Loucy (cell line): Measurements from ENCODE around the gene TMEM181.

Source experiments
- H2AFZ ChIP-seq: fragments of 200-600 bp; sonication (generic); 2 replicates; pipeline ENCODE4 v1.6.0; 2016; ENCODE audit warnings: antibody characterized with exemption, mild to moderate bottlenecking, low read length, moderate library complexity
- H3F3A ChIP-seq: fragments of 200-600 bp; 2 replicates; pipeline ENCODE4 v1.6.0; 2016; ENCODE audit warnings: antibody characterized with exemption, low read depth, mild to moderate bottlenecking
- H3K27me3 ChIP-seq: fragments of 200-600 bp; sonication (generic); 2 replicates; pipeline ENCODE4 v1.6.1; 2014; ENCODE audit warnings: low read length, mild to moderate bottlenecking; ENCODE audit not compliant: insufficient read depth, poor library complexity, severe bottlenecking
- H3K36me3 ChIP-seq: fragments of 200-600 bp; sonication (generic); 2 replicates; pipeline ENCODE4 v1.6.1; 2016; ENCODE audit warnings: low read length; ENCODE audit not compliant: insufficient read depth
- H3K4me1 ChIP-seq: fragments of 200-600 bp; sonication (generic); 2 replicates; pipeline ENCODE4 v1.5.1; 2014; ENCODE audit warnings: low read length, mild to moderate bottlenecking; ENCODE audit not compliant: insufficient read depth, poor library complexity, severe bottlenecking
- H3K4me2 ChIP-seq: fragments of 200-600 bp; sonication (generic); 2 replicates; pipeline ENCODE4 v1.6.0; 2014; ENCODE audit warnings: antibody characterized with exemption, low read length, low read depth, mild to moderate bottlenecking; ENCODE audit not compliant: poor library complexity, severe bottlenecking
- H3K4me3 ChIP-seq: fragments of 200-600 bp; sonication (generic); 2 replicates; pipeline ENCODE4 v1.5.1; 2014; ENCODE audit warnings: low read length, mild to moderate bottlenecking, mixed read lengths; ENCODE audit not compliant: poor library complexity, severe bottlenecking
- H3K79me2 ChIP-seq: fragments of 200-600 bp; sonication (generic); 2 replicates; pipeline ENCODE4 v1.6.1; 2014; ENCODE audit warnings: low read length; ENCODE audit not compliant: insufficient read depth
- H3K9ac ChIP-seq: fragments of 200-600 bp; sonication (generic); 2 replicates; pipeline ENCODE4 v1.6.0; 2014; ENCODE audit warnings: mild to moderate bottlenecking, low read depth, low read length, moderate library complexity; ENCODE audit not compliant: poor library complexity, severe bottlenecking
- H3K9me2 ChIP-seq: fragments of 200-600 bp; sonication (generic); replicated peaks from 2 replicates; pipeline ENCODE4 v1.6.1; 2016; ENCODE audit warnings: low read depth, low read length, mixed read lengths
- H3K9me3 ChIP-seq: fragments of 200-600 bp; sonication (generic); 2 replicates; pipeline ENCODE4 v1.6.1; 2014; ENCODE audit warnings: mild to moderate bottlenecking, antibody characterized with exemption, low read length, low read depth; ENCODE audit not compliant: insufficient read depth
- H4K20me1 ChIP-seq: fragments of 200-600 bp; sonication (generic); 2 replicates; pipeline ENCODE4 v1.6.0; 2014; ENCODE audit warnings: antibody characterized with exemption, low read length, mild to moderate bottlenecking; ENCODE audit not compliant: insufficient read depth, poor library complexity, severe bottlenecking
- EZH2phosphoT487 ChIP-seq: fragments of 200-600 bp; IDR thresholded peaks from 2 replicates; pipeline ENCODE4 v1.6.1; 2018; ENCODE audit warnings: antibody characterized with exemption, mild to moderate bottlenecking, moderate library complexity, borderline replicate concordance
- TF ChIP-seq, protein P1 (sequence below): fragments of 200-600 bp; sonication (generic); conservative IDR thresholded peaks from 2 replicates; pipeline ENCODE4 v1.5.1; 2014; ENCODE audit warnings: mild to moderate bottlenecking, antibody characterized with exemption, low read length

Gene TMEM181

DNA sequence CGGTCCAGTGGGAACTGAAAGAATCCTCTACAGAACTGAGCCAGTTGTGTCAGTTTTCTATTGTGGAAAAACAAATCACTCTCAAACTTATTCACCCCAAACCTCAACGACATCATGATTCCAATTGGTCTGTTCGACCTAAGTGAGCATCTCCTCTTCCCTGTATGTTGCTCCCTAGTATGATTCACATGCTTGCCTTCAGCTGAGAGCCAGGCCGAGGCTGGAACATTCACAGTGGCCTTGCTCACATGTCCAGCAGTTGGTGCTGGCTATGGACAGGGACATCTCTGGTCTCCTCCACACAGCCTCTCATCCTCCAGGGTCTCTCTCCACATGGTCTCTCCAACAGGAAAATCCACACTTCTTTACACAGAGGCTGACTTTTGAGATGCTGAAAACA, 28.3 kb upstream of the TMEM181 start:
- no peak overlapping the region for H3K9ac ChIP-seq
- no peaks in the 10 kb centered on the region for H3K4me1 ChIP-seq
- H3K9me3 ChIP-seq: no peaks in the 10 kb centered on the region; the same call in 1 of the 2 replicates
- no peaks in the 10 kb centered on the region for H3K9me2 ChIP-seq
- no peaks in the 10 kb centered on the region for H3K36me3 ChIP-seq
- H2AFZ ChIP-seq: no peak overlapping the region
- H3K4me2 ChIP-seq: no peak overlapping the region
- no peaks in the 10 kb centered on the region for H3K27me3 ChIP-seq
- TF ChIP-seq EZH2phosphoT487: no peak
- TF ChIP-seq, protein P1, sequence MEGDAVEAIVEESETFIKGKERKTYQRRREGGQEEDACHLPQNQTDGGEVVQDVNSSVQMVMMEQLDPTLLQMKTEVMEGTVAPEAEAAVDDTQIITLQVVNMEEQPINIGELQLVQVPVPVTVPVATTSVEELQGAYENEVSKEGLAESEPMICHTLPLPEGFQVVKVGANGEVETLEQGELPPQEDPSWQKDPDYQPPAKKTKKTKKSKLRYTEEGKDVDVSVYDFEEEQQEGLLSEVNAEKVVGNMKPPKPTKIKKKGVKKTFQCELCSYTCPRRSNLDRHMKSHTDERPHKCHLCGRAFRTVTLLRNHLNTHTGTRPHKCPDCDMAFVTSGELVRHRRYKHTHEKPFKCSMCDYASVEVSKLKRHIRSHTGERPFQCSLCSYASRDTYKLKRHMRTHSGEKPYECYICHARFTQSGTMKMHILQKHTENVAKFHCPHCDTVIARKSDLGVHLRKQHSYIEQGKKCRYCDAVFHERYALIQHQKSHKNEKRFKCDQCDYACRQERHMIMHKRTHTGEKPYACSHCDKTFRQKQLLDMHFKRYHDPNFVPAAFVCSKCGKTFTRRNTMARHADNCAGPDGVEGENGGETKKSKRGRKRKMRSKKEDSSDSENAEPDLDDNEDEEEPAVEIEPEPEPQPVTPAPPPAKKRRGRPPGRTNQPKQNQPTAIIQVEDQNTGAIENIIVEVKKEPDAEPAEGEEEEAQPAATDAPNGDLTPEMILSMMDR: no peak
- H3K4me3 ChIP-seq: no peak overlapping the region
- no peaks in the 10 kb centered on the region for H4K20me1 ChIP-seq
- no peaks in the 10 kb centered on the region for H3F3A ChIP-seq
- no peaks in the 10 kb centered on the region for H3K79me2 ChIP-seq

DNA sequence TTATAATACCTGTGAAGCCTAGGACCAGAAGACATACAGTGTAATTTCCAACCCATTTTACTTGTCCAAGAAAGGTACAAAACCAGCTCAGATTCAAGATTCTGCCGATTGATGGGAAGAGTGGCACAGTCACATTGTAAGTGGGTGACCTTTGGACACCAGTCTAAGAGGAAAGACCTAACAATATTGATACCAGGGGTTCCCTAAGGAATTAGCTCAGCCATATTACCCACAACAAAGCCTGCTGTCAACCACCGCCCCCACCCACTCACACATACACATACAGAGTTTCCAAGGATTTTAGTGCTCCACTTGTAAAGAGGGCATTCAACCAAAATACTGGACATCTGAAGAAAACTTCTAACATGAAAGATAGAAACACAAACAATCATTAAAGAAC, 27.9 kb upstream of the TMEM181 start:
- TF ChIP-seq, protein P1: no peak
- TF ChIP-seq EZH2phosphoT487: no peak
- H3K4me1 ChIP-seq: no peaks in the 10 kb centered on the region
- H3K9ac ChIP-seq: no peak overlapping the region
- H3K4me3 ChIP-seq: no peak overlapping the region
- no peak overlapping the region for H3K4me2 ChIP-seq
- H2AFZ ChIP-seq: no peak overlapping the region
- H3F3A ChIP-seq: no peaks in the 10 kb centered on the region
- H3K79me2 ChIP-seq: no peaks in the 10 kb centered on the region
- no peaks in the 10 kb centered on the region for H3K36me3 ChIP-seq
- H3K9me2 ChIP-seq: no peaks in the 10 kb centered on the region
- H3K27me3 ChIP-seq: no peaks in the 10 kb centered on the region
- no peaks in the 10 kb centered on the region for H4K20me1 ChIP-seq
- H3K9me3 ChIP-seq: no peaks in the 10 kb centered on the region; the same call in 1 of the 2 replicates

DNA sequence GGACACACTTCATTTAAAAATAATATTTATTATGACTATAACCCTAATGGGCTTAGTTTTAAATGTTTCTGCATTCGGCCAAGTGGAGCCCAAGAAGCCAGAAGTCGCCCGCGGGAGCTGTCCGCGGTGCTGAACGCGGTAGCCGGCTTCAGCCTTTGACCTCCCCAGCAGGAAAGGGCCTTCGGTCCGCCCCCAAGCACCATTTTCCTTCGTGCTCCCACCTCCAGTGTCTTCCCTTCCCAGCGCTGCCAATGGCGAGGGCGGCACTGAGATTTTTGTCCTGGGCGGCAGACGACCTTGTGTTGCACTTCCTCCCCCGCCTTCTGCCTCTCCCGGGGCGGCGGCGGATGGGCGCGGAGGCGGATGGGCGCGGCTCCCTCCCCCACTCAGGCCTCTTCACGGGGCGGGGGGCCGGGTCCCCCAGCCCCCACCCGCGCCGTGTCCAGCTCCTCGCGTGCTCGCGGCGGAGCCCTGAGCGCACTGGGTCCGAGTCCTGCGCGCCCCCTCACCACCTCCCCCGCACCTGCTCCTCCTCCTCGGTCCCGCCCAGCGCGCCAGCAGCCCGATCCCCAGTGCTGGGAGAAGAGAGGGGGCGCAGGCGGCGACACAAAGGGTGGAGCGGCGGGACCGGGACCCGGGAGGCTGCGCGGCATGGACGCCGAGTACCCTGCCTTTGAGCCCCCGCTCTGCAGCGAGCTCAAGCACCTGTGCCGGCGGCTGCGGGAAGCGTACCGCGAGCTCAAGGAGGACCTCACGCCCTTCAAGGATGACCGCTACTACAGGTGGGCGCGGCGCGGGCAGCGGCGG, 23.6 kb upstream of the TMEM181 start:
- Histone ChIP-seq H3K9me2 (no peaks in the 10 kb centered on the region), H3K4me2 (no peak overlapping the region), H3F3A (no peaks in the 10 kb centered on the region), H3K79me2 (no peaks in the 10 kb centered on the region), H3K9me3 (no peaks in the 10 kb centered on the region; the same call in 1 of the 2 replicates), H3K4me1 (no peaks in the 10 kb centered on the region), H3K4me3 (no peak overlapping the region), H3K27me3 (no peaks in the 10 kb centered on the region), H3K9ac (no peak overlapping the region), H4K20me1 (no peaks in the 10 kb centered on the region), H3K36me3 (no peaks in the 10 kb centered on the region), H2AFZ (no peak overlapping the region)
- TF ChIP-seq EZH2phosphoT487: no peak
- TF ChIP-seq, protein P1: no peak
